MM.1S (cell line): Measurements from ENCODE around the gene SLC6A3.

ENCODE experiments used
- EZH2 ChIP-seq: fragments of 300-600 bp; sonication (generic); optimal IDR thresholded peaks from 2 replicates; pipeline ENCODE3; 2017; ENCODE audit warnings: low read depth, mild to moderate bottlenecking, antibody characterized with exemption, low read length, mixed read lengths
- TF ChIP-seq, protein P1 (sequence below): fragments of 300-600 bp; sonication (generic); IDR thresholded peaks from 2 replicates; pipeline ENCODE4 v1.5.1; 2016; ENCODE audit warnings: antibody characterized with exemption, low read length, mixed read lengths

DNA sequence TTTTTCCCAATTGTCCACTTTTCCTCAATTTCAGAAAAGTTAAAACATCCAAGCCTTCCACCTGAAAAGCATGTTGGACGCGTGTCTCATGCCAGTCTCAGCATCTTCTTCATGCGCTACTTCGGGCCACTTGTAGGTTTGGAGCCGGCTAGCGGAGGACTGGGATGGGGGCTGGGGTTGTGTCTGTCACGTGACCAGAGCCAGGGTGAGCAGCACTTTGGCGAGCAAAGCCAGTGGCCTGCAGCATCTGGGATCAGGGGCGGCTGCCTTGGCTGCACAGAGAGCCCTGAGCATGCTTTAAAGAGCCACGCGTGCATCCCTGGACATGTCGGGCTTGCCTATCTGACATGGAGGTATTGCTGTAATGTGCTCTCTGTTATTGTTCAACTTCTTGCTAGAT is 41.2 kb downstream of the SLC6A3 start:
- TF ChIP-seq, protein P1, sequence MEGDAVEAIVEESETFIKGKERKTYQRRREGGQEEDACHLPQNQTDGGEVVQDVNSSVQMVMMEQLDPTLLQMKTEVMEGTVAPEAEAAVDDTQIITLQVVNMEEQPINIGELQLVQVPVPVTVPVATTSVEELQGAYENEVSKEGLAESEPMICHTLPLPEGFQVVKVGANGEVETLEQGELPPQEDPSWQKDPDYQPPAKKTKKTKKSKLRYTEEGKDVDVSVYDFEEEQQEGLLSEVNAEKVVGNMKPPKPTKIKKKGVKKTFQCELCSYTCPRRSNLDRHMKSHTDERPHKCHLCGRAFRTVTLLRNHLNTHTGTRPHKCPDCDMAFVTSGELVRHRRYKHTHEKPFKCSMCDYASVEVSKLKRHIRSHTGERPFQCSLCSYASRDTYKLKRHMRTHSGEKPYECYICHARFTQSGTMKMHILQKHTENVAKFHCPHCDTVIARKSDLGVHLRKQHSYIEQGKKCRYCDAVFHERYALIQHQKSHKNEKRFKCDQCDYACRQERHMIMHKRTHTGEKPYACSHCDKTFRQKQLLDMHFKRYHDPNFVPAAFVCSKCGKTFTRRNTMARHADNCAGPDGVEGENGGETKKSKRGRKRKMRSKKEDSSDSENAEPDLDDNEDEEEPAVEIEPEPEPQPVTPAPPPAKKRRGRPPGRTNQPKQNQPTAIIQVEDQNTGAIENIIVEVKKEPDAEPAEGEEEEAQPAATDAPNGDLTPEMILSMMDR, result no peak
- no peak for TF ChIP-seq EZH2
